HG03159 (cell line): ENCODE measurements around the gene KAT5.
"Not testable (repeated sequence)": the region's sequence is repeated elsewhere in the genome, so short reads cannot be mapped to it uniquely, and the experiment has no call there.

Source experiments
- ATAC-seq: cut with Tn5 transposase; IDR thresholded peaks from one replicate; pipeline ENCODE4 v1.9.1; 2021; ENCODE audit warnings: mild to moderate bottlenecking, moderate library complexity; ENCODE audit not compliant: unreplicated experiment

Gene KAT5

GRCh38 chr11:65743681-65744025 lies 31.6 kb downstream of the KAT5 start:
- ATAC-seq: no peak

GRCh38 chr11:65744026-65744698 lies 32.1 kb downstream of the KAT5 start:
- ATAC-seq: no peak

DNA sequence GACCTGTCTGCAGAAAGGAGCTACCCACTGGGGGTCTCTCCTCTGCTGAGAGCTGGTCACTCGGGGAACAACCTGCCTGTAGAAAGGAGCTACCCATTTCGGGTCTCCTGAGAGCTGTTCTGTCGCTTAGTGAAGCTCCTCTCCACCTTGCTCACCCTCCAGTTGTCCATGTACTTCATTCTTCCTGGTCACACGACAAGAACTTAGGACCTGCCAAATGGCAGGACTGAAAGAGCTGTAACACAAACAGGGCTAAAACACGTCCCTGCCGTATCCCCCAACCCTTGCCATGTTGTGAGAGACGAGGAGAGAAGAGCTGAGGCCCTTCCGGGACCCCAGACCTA lies 32.6 kb downstream of the KAT5 start:
- no peak for ATAC-seq

GRCh38 chr11:65745049-65745448 lies 33.0 kb downstream of the KAT5 start:
- ATAC-seq: no peak

DNA sequence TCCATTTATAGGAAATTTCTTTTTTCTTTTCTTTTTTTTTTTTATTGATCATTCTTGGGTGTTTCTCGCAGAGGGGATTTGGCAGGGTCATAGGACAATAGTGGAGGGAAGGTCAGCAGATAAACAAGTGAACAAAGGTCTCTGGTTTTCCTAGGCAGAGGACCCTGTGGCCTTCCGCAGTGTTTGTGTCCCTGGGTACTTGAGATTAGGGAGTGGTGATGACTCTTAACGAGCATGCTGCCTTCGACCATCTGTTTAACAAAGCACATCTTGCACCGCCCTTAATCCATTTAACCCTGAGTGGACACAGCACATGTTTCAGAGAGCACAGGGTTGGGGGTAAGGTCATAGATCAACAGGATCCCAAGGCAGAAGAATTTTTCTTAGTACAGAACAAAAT lies 50.1 kb downstream of the KAT5 start:
- not testable (repeated sequence) for ATAC-seq

- not testable (repeated sequence) for ATAC-seq
Measured at GRCh38 chr11:65762816-65763215, 50.8 kb downstream of the KAT5 start.

DNA sequence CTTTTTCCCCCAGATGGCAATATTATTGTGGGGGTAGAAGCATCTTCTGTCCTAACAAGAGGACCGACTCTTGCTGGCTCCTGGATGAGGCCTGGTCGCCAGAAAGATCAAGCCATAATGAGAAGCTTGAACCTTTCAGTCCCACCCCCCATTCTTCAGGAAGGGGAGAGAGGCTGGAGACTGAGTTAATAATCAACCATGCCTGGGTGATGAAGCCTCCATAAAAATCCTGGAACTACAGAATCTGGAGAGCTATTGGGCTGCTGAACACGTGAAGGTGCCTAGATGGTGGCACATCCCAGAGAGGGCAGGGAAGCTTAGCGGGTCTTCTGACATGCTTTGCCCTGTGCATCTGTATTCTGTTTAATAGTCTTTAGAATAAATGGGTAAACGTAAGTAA lies 52.4 kb downstream of the KAT5 start:
- no peak for ATAC-seq

- ATAC-seq: no peak
Measured at GRCh38 chr11:65766535-65766934, 54.5 kb downstream of the KAT5 start.

GRCh38 chr11:65767406-65767805 lies 55.4 kb downstream of the KAT5 start:
- no peak for ATAC-seq

DNA sequence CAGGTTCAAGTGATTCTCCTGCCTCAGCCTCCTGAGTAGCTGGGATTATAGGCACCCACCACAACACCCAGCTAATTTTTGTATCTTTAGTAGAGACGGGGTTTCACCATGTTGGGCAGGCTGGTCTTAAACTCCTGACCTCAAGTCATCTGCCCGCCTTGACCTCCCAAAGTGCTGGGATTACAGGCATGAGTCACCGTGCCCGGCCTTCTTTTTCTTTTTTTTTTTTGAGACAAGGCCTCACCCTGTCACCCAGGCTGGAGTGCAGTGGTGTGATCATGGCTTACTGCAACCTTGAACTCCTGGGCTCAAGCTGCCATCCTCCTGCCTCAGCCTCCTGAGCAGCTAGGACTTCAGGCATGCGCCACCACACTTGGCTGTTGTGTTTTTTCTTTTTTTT lies 55.8 kb downstream of the KAT5 start:
- not testable (repeated sequence) for ATAC-seq
